Activated CD4-positive, alpha-beta T cell treated with anti-CD3 and anti-CD28 coated beads, Interleukin-2, amount 10 ng/mL, durations not matched to agents 7 days and 5 days (primary cell): ENCODE results near the gene CDH13. TPM values are rescaled to one million over a fixed set of nuclear protein-coding genes. Genes with fewer than 3 reads are reported as not detected.

ENCODE experiments used
- CTCF ChIA-PET: fragments of 350-600 bp; sonication (Branson Sonifier 250); formaldehyde crosslinking; loops from one replicate; lab custom pipeline; 2021; ENCODE audit warnings: antibody characterized with exemption; lab: Charles Lee
- POLR2A ChIA-PET: fragments of 350-600 bp; sonication (Branson Sonifier 250); formaldehyde crosslinking; loops from one replicate; lab custom pipeline; 2021; ENCODE audit warnings: antibody characterized with exemption; lab: Charles Lee
- DNase-seq: peaks from one replicate; pipeline ENCODE4 v3.0.0-alpha.2; 2020
- H3K27ac Mint-ChIP-seq: one replicate; pipeline ENCODE4 v1.8.0; 2021; ENCODE audit warnings: mild to moderate bottlenecking, moderate library complexity, mixed read lengths
- H3K27me3 Mint-ChIP-seq: one replicate; pipeline ENCODE4 v1.8.0; 2021; ENCODE audit warnings: mixed read lengths
- H3K36me3 Mint-ChIP-seq: one replicate; pipeline ENCODE4 v1.8.0; 2021; ENCODE audit warnings: low read depth, mixed read lengths
- H3K4me1 Mint-ChIP-seq: one replicate; pipeline ENCODE4 v1.8.0; 2021; ENCODE audit warnings: mixed read lengths
- H3K4me3 Mint-ChIP-seq: one replicate; pipeline ENCODE4 v1.8.0; 2021; ENCODE audit warnings: mild to moderate bottlenecking, moderate library complexity, mixed read lengths
- H3K9me3 Mint-ChIP-seq: one replicate; pipeline ENCODE4 v1.8.0; 2021; ENCODE audit warnings: mixed read lengths
- total RNA-seq, 2 experiments: library from RNA; stranded (reverse); gene quantifications; one replicate each; pipeline ENCODE4 v1.2.3, GENCODE V29; 2021

CDH13 gene
- total RNA-seq, 2 experiments from 2014 or later = not detected

DNA sequence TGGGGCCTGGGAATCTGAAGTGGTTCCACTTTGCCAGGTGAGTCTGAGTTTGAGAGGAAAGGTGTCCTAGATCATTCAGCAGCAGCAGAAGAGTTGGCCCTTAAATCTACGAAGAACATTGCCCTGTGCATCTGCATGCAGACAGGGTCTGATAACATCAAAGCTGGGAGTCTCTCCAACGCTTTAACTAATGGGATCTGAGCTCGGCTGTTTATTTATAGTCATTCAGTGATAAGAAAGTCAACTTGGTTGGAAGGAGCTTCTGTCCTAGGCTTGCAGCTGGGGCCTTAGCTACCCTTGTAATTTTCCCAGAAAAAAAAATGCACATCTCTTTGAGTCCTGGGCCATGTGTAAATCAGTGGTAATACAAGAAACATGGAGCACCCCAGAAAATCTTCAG lies 763.0 kb downstream of the CDH13 start:
- Mint-ChIP-seq H3K4me1 (no peaks in the 10 kb centered on the region), H3K27ac (no peak overlapping the region), H3K36me3 (no peaks in the 10 kb centered on the region), H3K27me3 (no peaks in the 10 kb centered on the region), H3K4me3 (no peak overlapping the region), H3K9me3 (peaks cover 4% of the 10 kb centered on the region)
- no peak for DNase-seq
- CTCF ChIA-PET = no interaction called here
- POLR2A ChIA-PET = no interaction called here

DNA sequence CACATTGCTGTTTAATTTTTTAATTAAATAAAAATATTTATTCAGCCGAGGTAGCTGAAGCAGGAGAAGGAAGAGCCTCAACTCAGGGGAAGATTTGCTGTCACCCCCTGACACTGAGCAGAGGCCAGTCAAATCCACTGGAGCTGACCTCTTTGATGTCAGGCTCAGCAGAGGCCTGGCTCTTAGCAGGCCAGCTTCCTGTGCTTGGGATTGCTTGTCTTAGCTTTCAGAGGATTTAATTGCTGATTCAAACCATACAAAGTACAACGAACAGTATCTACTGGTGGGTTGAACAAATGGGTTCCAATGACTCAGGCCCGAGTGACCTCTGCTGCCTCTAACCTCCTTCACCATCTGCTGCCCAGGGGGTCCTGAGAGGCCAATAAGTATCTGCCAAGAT lies 764.0 kb downstream of the CDH13 start:
- no peaks in the 10 kb centered on the region for H3K36me3 Mint-ChIP-seq
- no peak overlapping the region for H3K27ac Mint-ChIP-seq
- peaks cover 7% of the 10 kb centered on the region for H3K9me3 Mint-ChIP-seq
- CTCF ChIA-PET = no interaction called here
- POLR2A ChIA-PET = no interaction called here
- no peaks in the 10 kb centered on the region for H3K27me3 Mint-ChIP-seq
- DNase-seq = no peak
- H3K4me1 Mint-ChIP-seq = no peaks in the 10 kb centered on the region
- no peak overlapping the region for H3K4me3 Mint-ChIP-seq

DNA sequence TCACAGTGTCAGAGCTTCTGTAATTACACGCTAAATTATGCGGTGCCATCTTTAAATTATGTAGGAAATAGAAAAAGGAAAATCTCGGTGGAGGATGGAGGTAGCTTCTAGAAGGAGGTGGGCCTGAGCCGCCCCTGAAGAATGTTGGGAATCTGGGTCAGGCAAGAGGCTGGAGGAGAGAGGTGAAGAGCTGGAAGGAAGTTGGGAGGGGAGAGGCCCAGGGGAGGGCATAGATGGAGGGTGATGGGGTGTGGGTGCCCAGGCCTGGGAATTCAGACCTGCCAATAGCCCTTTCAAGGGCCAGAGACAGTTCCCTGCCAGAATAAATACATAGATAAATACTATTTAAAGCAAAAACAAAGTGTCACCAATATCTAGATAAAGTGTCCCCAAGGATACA lies 766.0 kb downstream of the CDH13 start:
- Mint-ChIP-seq H3K9me3 (peaks cover 7% of the 10 kb centered on the region), H3K36me3 (no peaks in the 10 kb centered on the region), H3K27ac (no peak overlapping the region), H3K27me3 (no peaks in the 10 kb centered on the region), H3K4me3 (no peak overlapping the region), H3K4me1 (no peaks in the 10 kb centered on the region)
- DNase-seq = no peak
- ChIA-PET CTCF (no interaction called here), POLR2A (no interaction called here)

DNA sequence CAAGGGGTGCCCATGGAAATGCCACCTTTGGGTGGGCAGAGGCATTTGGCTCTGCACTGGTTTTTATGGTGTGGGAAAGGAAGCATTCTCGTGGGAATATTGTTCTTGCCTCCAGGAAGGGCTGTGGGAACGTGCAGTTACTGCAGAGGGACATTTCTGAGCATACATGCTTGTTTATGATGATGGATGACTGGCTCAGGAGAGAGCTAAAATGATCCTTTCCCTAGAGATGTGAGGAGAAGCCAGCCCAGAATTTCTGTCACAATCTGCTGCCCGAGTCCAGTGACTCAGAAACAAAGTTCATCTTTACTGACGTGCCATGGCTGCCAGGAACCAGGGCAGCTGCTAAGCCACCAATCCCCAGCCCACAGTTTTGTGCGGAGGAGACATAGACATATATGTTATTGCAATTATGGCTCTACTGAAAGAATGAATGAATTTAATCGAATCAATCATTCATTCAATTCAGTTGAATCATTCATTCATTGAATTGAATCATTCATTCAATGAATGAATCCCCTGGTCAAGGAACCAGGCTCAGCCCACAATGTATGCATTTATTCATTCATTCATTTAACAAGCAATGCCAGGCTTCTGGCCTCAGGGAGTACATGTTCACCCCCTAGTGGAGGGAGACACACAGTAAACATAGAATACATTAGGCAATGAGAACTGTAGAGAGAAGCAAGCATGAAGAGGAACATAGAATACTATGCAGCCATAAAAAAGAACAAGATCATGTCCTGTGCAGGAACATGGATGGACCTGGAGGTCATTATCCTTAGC lies 766.6 kb downstream of the CDH13 start:
- Mint-ChIP-seq H3K9me3 (peaks cover 7% of the 10 kb centered on the region), H3K36me3 (no peaks in the 10 kb centered on the region), H3K27ac (no peak overlapping the region), H3K4me1 (no peaks in the 10 kb centered on the region), H3K4me3 (no peak overlapping the region), H3K27me3 (no peaks in the 10 kb centered on the region)
- no peak for DNase-seq
- CTCF ChIA-PET = no interaction called here
- POLR2A ChIA-PET = no interaction called here

DNA sequence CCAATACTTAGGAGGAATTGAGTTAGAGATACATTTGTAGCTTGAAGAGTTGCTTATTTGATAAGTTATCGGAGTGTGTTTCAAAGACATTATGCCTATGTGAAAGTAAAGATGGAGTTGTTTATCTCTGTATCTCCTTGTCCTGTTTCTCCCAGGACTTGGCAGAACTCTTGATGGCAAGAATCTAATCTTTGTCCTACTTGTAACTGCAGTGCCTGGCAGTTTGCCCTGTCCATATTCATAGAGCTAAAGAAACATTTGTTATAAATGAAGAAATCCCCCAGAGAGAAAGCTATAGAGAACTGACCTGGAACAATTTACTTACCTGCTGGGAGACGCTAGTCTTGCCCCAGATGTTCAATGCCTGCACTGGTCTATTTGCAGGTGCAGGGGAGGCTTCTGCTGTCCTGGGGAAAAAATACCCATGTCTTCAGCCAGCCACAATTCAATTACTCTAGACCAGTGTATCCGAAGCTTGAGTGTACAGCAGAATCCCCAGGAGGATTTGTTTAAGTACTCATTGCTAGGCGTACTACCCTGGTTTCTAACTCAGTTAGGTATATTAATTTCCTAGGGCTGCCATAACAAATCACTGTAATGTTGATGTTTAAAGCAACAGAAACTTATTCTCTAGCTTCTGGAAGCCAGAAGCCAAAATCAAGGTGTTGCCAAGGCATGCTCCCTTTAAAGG lies 771.0 kb downstream of the CDH13 start:
- no peaks in the 10 kb centered on the region for H3K36me3 Mint-ChIP-seq
- POLR2A ChIA-PET = no interaction called here
- H3K4me3 Mint-ChIP-seq = no peak overlapping the region
- CTCF ChIA-PET = interaction anchor here (1.2 kb wide), 1 partner anchor 12 kb away, joined by 3 read pairs; no protein-coding TSS in a partner anchor
- no peaks in the 10 kb centered on the region for H3K4me1 Mint-ChIP-seq
- peaks cover 11% of the 10 kb centered on the region for H3K9me3 Mint-ChIP-seq
- H3K27ac Mint-ChIP-seq = no peak overlapping the region
- H3K27me3 Mint-ChIP-seq = no peaks in the 10 kb centered on the region
- no peak for DNase-seq

DNA sequence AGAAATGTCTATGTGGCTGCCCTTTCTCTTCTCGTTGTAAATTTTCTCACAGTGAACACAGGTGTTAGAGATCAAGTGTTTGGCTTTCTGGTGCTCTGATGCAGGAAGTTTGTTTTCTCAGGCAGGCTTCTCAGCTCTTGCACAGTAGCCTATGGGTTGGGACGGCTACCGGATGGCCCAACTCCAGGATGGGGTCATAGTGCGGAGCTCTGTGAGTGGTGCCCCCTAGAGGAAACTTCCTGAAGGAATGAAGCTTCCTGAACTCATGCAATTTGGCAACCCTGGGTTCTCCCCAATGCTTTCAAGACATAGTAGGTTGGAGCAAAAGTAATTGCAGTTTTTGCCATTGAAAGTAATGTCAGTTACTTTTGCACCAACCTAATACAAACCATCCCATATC lies 773.5 kb downstream of the CDH13 start:
- no peak overlapping the region for H3K27ac Mint-ChIP-seq
- peaks cover 10% of the 10 kb centered on the region for H3K9me3 Mint-ChIP-seq
- H3K27me3 Mint-ChIP-seq = no peaks in the 10 kb centered on the region
- H3K36me3 Mint-ChIP-seq = no peaks in the 10 kb centered on the region
- ChIA-PET POLR2A (no interaction called here), CTCF (no interaction called here)
- H3K4me1 Mint-ChIP-seq = no peaks in the 10 kb centered on the region
- H3K4me3 Mint-ChIP-seq = no peak overlapping the region
- no peak for DNase-seq

DNA sequence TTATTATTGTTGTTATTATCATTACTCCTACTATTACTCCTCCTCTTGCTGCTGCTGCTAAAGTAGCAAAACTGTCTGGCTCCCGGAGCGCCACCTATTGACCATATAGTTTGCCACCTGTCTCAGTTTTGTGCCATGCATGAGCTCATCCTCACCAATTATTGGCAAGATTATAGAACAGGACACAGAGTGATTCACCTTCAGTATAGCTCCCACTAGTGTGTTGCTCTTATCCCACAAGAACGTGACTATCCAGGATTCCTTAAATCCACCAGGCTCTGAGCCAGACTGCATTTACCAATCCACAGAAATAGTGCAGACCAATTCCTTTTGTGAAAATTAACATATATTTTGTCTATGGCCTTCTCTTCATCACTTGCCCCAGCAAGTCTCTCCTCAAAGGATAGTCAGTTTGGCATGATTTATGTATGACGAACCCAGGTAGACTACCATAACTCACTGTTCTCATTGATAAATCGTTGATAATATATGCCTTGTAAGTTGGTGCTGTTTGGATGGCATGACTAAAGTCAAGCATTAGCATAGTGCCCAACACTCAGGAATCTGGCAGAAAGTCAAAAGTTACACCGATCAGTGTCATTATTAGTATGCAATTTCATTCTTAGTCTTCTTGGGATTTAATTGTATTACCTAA lies 775.5 kb downstream of the CDH13 start:
- H3K36me3 Mint-ChIP-seq = no peaks in the 10 kb centered on the region
- POLR2A ChIA-PET = no interaction called here
- H3K27me3 Mint-ChIP-seq = no peaks in the 10 kb centered on the region
- peaks cover 8% of the 10 kb centered on the region for H3K9me3 Mint-ChIP-seq
- no peak for DNase-seq
- CTCF ChIA-PET = no interaction called here
- H3K27ac Mint-ChIP-seq = no peak overlapping the region
- H3K4me1 Mint-ChIP-seq = no peaks in the 10 kb centered on the region
- no peak overlapping the region for H3K4me3 Mint-ChIP-seq

DNA sequence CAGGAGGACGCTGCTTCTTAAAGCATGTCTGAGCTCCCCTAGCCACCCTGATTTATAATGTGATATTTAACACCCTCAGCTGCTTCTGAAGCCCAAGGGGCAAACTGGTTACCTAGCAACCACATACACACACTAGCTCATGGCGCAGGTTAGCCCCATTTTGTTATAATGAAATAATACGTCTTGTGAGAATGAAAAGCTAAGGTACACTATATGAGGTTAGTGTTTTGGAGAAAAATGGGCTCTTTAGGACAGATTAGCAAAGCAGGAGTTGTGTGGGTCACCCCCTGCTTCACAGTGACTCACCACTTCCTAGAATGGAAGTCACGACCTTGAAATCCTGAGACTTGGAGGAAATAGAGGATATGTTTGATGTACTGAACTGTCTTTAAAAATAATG lies 776.2 kb downstream of the CDH13 start:
- no peak for DNase-seq
- ChIA-PET CTCF (no interaction called here), POLR2A (no interaction called here)
- Mint-ChIP-seq H3K4me1 (no peaks in the 10 kb centered on the region), H3K27ac (no peak overlapping the region), H3K9me3 (peaks cover 8% of the 10 kb centered on the region), H3K4me3 (no peak overlapping the region), H3K36me3 (no peaks in the 10 kb centered on the region), H3K27me3 (no peaks in the 10 kb centered on the region)

DNA sequence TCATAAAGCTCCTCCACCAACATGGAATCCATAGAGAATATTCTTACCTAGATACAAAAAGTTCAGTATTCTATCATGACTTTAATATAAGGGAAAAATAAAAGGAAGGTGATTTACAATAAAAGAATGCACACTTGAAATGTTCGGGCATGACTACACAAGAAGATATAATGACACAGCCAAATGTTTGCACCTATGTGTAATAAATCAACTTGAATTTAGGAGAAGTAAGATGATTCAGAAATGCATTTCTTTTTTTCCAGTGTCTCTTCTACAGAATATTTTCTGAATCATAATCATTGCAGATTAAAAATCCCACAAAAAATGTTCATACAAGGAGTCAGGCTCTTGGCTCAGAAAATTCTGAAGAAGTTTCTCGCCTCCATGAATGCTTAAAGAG lies 777.0 kb downstream of the CDH13 start:
- CTCF ChIA-PET = no interaction called here
- DNase-seq = no peak
- Mint-ChIP-seq H3K4me3 (no peak overlapping the region), H3K27me3 (no peaks in the 10 kb centered on the region), H3K36me3 (no peaks in the 10 kb centered on the region), H3K4me1 (no peaks in the 10 kb centered on the region), H3K27ac (no peak overlapping the region), H3K9me3 (peaks cover 8% of the 10 kb centered on the region)
- POLR2A ChIA-PET = no interaction called here

DNA sequence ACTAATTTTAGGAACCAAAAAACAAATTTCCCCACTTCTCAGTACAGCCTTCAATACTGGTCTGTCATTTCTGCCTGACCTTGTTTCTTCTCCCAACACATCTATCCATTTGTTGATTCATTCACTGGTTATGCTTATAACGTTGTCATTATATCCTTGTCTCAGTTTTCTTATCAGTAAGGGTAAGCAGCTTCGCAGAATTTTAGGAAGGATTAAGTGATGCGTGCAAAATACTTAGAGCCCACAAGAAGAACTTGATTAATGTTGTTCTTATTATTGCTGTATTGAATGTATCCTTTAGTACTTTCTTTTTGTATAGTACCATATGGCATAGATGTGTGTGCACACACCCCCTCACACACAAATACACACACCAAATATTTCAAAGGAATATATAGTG lies 777.5 kb downstream of the CDH13 start:
- H3K4me3 Mint-ChIP-seq = no peak overlapping the region
- CTCF ChIA-PET = no interaction called here
- POLR2A ChIA-PET = no interaction called here
- H3K4me1 Mint-ChIP-seq = no peaks in the 10 kb centered on the region
- no peaks in the 10 kb centered on the region for H3K27me3 Mint-ChIP-seq
- peaks cover 8% of the 10 kb centered on the region for H3K9me3 Mint-ChIP-seq
- H3K27ac Mint-ChIP-seq = no peak overlapping the region
- no peak for DNase-seq
- H3K36me3 Mint-ChIP-seq = no peaks in the 10 kb centered on the region

DNA sequence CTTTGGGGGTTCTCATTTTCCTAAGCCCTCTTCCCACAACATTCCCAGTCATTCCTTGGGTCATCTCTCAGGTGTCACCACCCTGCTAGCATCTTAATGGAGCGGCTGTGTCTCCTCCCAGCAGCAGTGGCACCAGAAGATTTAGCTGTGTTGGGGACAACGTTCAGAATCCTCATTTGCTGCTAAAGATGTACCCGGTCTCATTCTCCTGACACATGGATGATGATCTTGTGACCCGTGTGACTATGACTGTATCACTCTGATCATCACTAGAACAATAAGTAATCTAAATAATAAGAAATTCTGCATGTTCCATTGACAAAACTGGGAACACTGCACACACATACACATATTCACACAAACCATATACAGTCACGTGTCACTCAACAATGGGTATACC lies 781.2 kb downstream of the CDH13 start:
- Mint-ChIP-seq H3K27ac (no peak overlapping the region), H3K4me1 (no peaks in the 10 kb centered on the region), H3K4me3 (no peak overlapping the region), H3K9me3 (no peaks in the 10 kb centered on the region), H3K36me3 (no peaks in the 10 kb centered on the region), H3K27me3 (no peaks in the 10 kb centered on the region)
- POLR2A ChIA-PET = no interaction called here
- CTCF ChIA-PET = no interaction called here
- no peak for DNase-seq

DNA sequence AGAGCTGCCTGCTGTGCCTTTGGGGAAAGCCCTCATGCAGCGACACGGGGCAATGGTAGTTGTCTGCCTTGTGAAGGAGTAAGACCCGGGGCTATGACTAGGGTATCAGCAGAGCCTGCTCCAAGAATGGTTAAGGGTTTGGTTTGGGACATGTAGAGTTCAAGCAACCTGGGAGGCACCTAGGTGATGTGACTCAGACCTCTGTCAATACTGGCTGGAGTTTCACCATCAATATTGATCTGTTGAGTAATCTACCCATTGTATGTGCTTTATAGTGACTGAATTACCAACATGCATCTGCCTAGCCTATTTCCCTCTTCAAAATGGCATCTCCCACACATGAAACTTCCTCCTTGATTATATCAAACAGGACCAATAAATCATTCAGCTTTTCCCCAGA lies 782.6 kb downstream of the CDH13 start:
- Mint-ChIP-seq H3K27ac (no peak overlapping the region), H3K27me3 (no peaks in the 10 kb centered on the region), H3K4me3 (no peak overlapping the region), H3K36me3 (no peaks in the 10 kb centered on the region), H3K4me1 (no peaks in the 10 kb centered on the region), H3K9me3 (no peaks in the 10 kb centered on the region)
- no peak for DNase-seq
- CTCF ChIA-PET = interaction anchor here (1.0 kb wide), 1 partner anchor 11 kb away, joined by 3 read pairs; no protein-coding TSS in a partner anchor
- POLR2A ChIA-PET = no interaction called here

DNA sequence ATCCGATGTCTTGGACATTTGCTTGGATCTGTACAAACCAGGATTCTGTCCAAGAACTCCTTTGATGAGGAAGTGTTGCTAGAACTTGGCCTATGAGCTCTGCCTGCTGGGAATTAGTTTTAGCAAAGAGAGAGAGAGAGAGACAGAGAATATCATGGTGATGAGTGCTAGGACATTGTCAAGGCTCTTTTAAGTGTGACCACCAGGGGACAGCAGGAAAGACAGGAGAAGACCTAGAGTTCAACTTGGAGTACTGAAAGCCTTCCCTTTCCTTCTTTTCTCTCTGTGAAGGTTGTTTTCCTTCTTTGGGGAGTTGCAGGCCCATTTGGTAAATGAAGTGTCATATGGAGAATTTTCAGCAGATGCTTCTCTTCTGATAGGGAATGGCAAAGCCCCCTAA lies 791.8 kb downstream of the CDH13 start:
- peaks cover 4% of the 10 kb centered on the region for H3K9me3 Mint-ChIP-seq
- H3K36me3 Mint-ChIP-seq = no peaks in the 10 kb centered on the region
- no peak for DNase-seq
- no peak overlapping the region for H3K27ac Mint-ChIP-seq
- no peaks in the 10 kb centered on the region for H3K27me3 Mint-ChIP-seq
- H3K4me1 Mint-ChIP-seq = no peaks in the 10 kb centered on the region
- ChIA-PET CTCF (no interaction called here), POLR2A (no interaction called here)
- H3K4me3 Mint-ChIP-seq = no peak overlapping the region
